NCI-H146 treated with DMSO at 0.1 percent for 48 hours (cell line): Measurements from ENCODE around the gene CCDC92B.

Source experiments
- DNase-seq: peaks from one replicate; lab custom pipeline; 2025; ENCODE audit not compliant: unreplicated experiment; lab: John Stamatoyannopoulos, UW

Gene CCDC92B

GRCh38 chr17:2723505-2723996, 25.9 kb downstream of the CCDC92B start:
- no peak for DNase-seq

GRCh38 chr17:2722611-2723010, 26.8 kb downstream of the CCDC92B start:
- no peak for DNase-seq

- DNase-seq: no peak
These were observed 27.8 kb downstream of the CCDC92B start for GRCh38 chr17:2721603-2722002.

GRCh38 chr17:2719861-2720260, 29.6 kb downstream of the CCDC92B start:
- DNase-seq: no peak

GRCh38 chr17:2718150-2718938, 31.1 kb downstream of the CCDC92B start:
- DNase-seq: no peak

- DNase-seq: no peak
These were observed 32.8 kb downstream of the CCDC92B start for GRCh38 chr17:2716649-2717048.

- no peak for DNase-seq
These were observed 35.6 kb downstream of the CCDC92B start for GRCh38 chr17:2713881-2714280.

GRCh38 chr17:2712300-2713043, 37.0 kb downstream of the CCDC92B start:
- DNase-seq: peak; percentile 3

- DNase-seq: peak; percentile 68
These were observed 37.7 kb downstream of the CCDC92B start, which contains the start of gene CLUH for GRCh38 chr17:2711608-2712299. Gene CLUH (minus strand): TSS chr17:2711764. CDS start chr17:2711661, 103 bp downstream.

- DNase-seq: no peak
These were observed 38.4 kb downstream of the CCDC92B start for GRCh38 chr17:2710803-2711607.

- no peak for DNase-seq
These were observed 39.2 kb downstream of the CCDC92B start for GRCh38 chr17:2710071-2710802.

GRCh38 chr17:2709183-2709661, 40.2 kb downstream of the CCDC92B start:
- DNase-seq: no peak

GRCh38 chr17:2708585-2709182, 40.8 kb downstream of the CCDC92B start:
- DNase-seq: no peak

- no peak for DNase-seq
These were observed 41.5 kb downstream of the CCDC92B start for GRCh38 chr17:2707721-2708584.

- no peak for DNase-seq
These were observed 42.4 kb downstream of the CCDC92B start for GRCh38 chr17:2706911-2707510.

GRCh38 chr17:2705888-2706795, 43.3 kb downstream of the CCDC92B start:
- DNase-seq: no peak

- DNase-seq: no peak
These were observed 44.2 kb downstream of the CCDC92B start for GRCh38 chr17:2705263-2705662.
